ENCODE data around the gene EXOC6B. TPM values are rescaled to one million over a fixed set of nuclear protein-coding genes. Genes with fewer than 3 reads are reported as not detected.

Gene EXOC6B
- total RNA-seq, 1 experiment from 2014 or later: 11.7 TPM

DNA sequence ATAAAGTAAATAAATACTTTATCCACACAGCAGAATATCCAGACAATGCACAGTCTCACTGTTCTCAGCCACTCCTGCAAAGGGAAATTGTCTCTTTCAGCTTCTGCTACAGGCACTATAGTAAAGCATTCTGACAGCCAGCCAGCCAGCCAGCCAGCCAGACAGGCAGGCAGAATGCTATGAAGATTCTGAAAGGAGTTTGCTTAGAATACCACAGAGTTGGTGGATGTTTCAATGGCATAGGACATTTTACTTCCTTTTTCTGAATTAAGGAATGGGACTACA, 562.1 kb downstream of the EXOC6B start:
- peak; percentile 9 for DNase-seq
- no peaks in the 10 kb centered on the region for H3K9me3 ChIP-seq
- no peak overlapping the region for H3K4me3 ChIP-seq
- H3K36me3 ChIP-seq: no peaks in the 10 kb centered on the region
- H3K27me3 ChIP-seq: no peaks in the 10 kb centered on the region

DNA sequence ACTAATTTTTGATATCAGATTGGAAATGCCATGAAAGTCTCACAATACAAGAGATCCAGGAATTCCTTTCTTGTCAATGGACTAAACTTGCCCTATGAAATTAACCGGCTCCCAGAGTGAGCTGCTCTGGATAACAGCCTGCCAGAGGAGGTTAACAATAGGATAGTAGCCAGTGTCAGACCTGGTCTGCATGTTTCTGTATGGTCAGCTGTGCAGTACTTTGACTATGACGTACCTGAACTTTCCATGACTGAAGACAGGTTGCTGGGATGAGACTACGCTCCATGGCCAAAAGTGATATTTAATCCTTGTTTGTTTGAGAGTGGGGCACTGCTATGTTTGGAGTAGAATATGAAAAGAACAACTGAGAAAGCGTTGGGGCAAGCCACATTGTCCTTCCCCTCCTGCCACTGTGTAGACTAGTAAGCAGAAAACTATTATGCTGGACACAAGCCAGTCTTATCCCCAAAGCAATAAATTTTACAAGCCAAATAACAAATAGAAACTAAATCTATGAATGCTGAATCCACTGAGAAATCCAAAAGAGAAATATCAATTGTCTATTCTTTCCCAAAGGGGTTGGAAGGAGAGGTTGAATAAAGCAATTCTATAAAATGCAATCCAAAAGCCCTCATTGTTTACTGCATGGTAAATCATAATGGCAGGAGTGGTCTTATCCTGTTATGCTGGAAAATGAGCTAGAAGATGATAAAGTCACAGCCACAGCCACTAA, 562.6 kb downstream of the EXOC6B start:
- no peaks in the 10 kb centered on the region for H3K27me3 ChIP-seq
- DNase-seq: no peak
- H3K9me3 ChIP-seq: no peaks in the 10 kb centered on the region
- H3K4me3 ChIP-seq: no peak overlapping the region
- H3K36me3 ChIP-seq: no peaks in the 10 kb centered on the region

DNA sequence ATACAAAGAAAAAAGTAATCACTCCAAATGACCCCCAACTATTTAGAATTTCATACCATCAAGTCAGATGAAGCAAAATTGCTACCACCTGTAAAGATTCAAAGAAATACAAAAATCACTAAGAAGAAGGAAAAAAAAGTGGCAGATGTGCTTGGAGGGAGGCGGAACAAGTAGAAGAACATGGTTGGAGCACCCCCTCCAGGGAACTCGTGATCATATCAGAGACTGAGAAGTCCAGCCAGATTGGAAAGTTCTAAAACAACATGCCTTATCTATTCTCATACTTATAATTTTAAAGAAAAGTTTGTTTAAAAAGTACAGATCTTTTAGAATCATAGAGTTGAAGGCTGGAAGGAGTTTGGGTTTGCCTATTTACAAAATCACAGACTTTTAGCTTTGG, 564.8 kb downstream of the EXOC6B start:
- Histone ChIP-seq H3K9me3 (no peaks in the 10 kb centered on the region), H3K36me3 (no peaks in the 10 kb centered on the region), H3K4me3 (no peak overlapping the region), H3K27me3 (no peaks in the 10 kb centered on the region)
- DNase-seq: no peak

DNA sequence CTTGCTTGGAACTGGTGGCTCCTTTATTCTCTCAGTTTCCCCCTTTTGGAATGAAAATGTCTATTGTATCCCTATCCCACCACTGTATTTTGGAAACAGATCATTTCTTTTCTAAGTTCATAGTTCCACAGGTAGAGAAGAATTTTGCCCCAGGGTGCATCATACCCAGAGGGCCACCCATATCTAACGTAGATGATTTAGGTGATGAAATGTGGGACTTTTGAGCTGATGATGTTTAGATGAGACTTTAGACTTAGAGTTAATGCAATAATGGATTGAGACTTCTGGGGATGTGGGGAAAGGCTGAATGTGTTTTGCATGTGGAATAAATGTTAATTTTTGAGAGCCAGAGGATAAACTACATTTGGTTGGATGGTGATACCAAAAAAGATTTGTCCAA, 570.3 kb downstream of the EXOC6B start:
- H3K27me3 ChIP-seq: no peaks in the 10 kb centered on the region
- no peaks in the 10 kb centered on the region for H3K36me3 ChIP-seq
- peaks cover 4% of the 10 kb centered on the region for H3K9me3 ChIP-seq
- no peak for DNase-seq
- no peak overlapping the region for H3K4me3 ChIP-seq

DNA sequence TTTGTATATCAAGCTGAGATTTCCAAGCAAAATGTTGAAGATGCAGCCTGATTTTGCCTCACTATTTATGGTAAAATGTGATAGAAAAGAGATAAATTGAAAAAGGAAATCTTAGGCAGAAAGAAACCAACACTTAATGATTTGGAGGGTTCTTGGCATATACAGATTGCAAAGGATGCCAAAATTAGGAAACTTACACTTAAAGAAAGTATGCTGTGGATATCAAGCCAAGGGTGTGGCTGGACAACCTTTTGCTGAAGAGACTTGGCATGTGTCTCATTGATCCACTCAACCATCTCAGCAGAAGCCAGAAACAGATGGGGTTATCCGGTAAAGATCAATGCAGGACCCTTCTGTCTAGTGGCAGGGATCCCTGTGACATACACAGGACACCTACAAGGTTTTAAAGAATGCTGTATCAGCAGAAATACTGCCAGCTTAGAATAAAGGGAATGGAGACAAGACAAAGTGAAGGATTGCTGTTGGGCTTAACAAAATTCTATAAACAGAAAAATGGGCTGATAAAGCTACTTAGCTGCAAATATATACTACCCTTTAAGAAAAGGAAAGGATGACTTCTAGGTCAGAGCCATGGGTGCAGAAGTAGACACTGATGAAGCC, 570.9 kb downstream of the EXOC6B start:
- no peak overlapping the region for H3K4me3 ChIP-seq
- peaks cover 4% of the 10 kb centered on the region for H3K9me3 ChIP-seq
- H3K36me3 ChIP-seq: no peaks in the 10 kb centered on the region
- peak; percentile 35 for DNase-seq
- no peaks in the 10 kb centered on the region for H3K27me3 ChIP-seq

DNA sequence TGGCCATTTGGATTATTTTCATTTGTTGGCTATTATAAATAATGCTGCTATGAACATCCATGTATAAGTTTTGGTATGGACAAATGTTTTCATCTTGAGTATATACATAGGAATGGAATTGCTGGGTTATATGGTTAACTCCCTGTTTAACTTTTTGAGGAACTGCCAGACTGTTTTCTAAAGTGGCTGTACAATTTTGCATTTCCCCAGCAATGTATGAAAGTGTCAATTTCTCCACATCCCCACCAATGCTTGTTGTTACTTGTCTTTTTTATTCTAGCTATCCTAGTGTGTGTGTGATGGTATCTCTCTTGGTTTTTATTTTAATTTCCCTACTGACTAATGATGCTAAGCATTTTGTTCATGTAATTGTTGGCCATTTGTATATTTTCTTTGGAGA, 587.5 kb downstream of the EXOC6B start:
- DNase-seq: no peak
- Histone ChIP-seq H3K4me3 (no peak overlapping the region), H3K9me3 (no peaks in the 10 kb centered on the region), H3K36me3 (no peaks in the 10 kb centered on the region), H3K27me3 (no peaks in the 10 kb centered on the region)

DNA sequence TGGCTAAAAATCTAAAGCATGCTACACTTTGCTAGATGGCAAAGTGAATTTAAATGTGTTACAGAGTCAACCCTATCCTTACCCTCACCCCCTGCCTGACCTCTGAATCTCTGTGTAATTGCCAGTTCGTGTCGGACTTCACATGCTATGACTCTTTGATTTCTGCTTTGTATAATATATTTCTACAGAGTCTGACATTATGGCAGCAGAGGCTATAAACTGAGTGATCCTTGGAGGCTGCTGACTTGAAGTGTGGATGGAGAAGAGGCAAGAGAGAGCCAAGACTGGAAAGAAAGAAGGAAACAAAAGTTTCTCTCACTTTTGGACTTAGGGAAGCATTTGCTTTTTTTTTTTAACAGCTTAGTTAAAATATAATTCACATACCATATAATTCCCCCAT, 588.3 kb downstream of the EXOC6B start:
- Histone ChIP-seq H3K27me3 (no peaks in the 10 kb centered on the region), H3K9me3 (no peaks in the 10 kb centered on the region), H3K4me3 (no peak overlapping the region), H3K36me3 (no peaks in the 10 kb centered on the region)
- DNase-seq: no peak

DNA sequence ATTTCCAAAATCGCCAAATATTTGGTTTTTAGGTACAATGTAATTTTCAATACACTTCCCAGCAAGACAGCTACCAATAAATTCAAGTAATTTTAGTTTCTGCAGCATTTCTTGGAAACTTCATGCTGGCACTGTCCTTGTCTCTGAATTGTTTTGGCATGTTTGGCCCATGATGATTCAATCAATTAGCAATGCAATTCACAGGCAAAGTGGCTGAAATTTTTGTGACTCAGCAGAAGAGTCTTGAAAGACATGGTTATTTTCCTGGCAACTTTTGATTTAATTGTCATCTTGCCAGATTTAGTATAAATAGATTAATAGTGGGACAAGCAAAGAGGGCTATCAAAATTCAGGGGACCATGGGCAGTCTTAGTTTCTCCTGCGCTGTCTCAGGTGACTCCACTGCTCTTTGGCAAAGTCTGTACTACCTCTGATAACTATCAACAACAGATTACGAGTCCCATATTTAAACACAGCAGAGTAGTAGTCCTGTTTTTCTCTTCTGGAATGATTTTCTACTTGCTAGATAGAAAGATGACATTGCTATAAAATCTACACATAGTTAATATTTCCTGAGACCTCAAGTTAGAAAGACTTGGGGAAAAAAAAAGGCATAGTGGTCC, 589.3 kb downstream of the EXOC6B start:
- H3K4me3 ChIP-seq: no peak overlapping the region
- no peaks in the 10 kb centered on the region for H3K36me3 ChIP-seq
- H3K27me3 ChIP-seq: no peaks in the 10 kb centered on the region
- H3K9me3 ChIP-seq: no peaks in the 10 kb centered on the region
- peak; percentile 42 for DNase-seq

DNA sequence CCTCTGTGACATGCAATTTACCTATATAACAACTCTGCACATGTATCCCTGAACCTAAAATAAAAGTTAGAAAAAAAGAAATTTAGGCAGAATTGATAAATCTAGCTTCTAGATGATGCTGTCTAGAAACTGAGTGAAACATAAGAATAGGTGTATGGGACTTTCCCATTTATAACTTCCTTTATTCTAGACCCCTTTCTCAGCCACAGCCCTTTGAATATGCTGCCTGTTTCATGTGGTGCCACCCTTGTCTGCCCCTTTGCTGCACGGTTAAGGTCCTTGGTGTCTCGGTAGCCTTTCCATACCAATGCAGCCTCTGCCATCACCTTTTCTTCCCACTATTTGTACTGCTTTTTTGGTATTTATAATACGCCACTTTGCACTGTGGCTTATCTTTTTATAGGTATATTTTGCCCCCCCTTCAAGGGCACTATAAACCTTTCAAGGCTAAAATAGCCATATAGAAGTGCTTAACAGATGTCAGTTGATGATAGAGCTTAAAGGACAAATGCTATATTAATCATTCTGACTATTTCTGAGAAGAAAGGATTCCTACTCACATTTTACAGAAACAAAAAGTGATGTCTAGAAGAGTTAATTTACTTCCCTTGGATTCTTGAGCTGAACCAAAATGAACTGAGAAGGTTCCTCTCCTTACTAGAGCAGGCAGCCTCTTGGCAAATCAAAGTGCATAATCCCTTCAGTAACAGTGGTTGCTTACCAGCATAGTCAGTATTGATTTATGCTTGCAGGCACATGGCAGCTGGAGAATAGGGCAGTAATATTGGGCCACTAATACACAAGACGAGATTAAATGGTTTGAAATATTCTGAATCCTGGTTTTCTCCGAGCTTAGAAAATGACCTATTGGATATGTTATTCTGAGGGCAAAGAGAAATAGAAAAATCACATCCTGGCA, 590.1 kb downstream of the EXOC6B start:
- no peak overlapping the region for H3K4me3 ChIP-seq
- no peaks in the 10 kb centered on the region for H3K27me3 ChIP-seq
- no peak for DNase-seq
- H3K36me3 ChIP-seq: no peaks in the 10 kb centered on the region
- H3K9me3 ChIP-seq: no peaks in the 10 kb centered on the region

DNA sequence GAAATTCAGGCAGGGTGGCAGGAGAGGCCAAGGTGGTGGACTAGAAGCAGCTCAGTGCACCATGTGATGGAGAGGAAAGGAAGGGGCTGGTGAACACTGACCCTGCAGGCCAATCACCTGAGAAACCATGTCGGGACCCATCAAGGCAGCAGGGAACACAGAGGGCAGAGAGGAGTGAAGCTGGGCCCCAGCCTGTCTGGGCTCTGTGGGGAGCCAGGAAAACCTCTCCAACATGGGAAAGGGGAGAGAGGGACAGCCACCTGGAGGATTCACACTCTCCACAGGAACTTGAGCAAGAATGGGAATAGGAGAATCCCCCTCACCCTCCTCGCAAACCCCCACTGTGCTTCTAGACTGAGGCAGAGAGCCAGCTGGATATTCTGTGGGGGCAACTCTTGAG, 592.6 kb downstream of the EXOC6B start:
- no peaks in the 10 kb centered on the region for H3K27me3 ChIP-seq
- no peaks in the 10 kb centered on the region for H3K9me3 ChIP-seq
- no peak for DNase-seq
- no peaks in the 10 kb centered on the region for H3K36me3 ChIP-seq
- no peak overlapping the region for H3K4me3 ChIP-seq

DNA sequence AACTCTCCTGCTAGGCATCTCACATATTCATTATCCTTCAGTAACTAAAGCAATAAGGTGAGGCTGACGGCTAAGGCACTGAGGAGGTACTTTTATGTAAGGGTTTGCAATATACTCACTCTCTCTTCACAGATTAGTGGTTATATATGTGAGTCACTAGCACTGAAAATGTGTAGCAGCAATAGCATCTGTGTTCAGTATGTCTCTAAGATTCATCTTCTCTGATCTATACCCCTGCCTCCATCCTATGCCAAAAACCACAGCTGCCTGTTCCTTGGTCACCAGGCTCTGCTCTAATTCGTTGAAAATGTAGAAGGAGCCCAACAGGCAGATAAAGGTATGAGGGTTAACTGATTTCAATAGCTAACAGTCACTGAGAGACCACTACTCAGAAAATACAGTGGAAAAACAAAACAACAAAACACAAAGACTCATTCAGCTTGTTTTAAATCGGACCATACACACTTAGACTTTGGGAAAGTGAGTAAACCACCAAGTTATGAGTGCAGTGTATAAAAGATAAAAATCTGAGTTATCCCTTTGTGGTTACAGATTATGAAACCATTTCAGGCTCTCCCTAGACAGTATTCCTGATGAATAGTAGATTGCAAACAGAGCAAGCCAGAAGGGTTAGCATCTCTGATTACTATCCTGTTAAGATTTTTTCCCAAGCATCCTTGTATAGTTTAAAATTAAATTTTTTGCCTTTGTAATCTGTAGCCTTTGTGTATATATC, 602.8 kb downstream of the EXOC6B start:
- Histone ChIP-seq H3K4me3 (no peak overlapping the region), H3K36me3 (no peaks in the 10 kb centered on the region), H3K9me3 (peaks cover 2% of the 10 kb centered on the region), H3K27me3 (no peaks in the 10 kb centered on the region)
- no peak for DNase-seq

DNA sequence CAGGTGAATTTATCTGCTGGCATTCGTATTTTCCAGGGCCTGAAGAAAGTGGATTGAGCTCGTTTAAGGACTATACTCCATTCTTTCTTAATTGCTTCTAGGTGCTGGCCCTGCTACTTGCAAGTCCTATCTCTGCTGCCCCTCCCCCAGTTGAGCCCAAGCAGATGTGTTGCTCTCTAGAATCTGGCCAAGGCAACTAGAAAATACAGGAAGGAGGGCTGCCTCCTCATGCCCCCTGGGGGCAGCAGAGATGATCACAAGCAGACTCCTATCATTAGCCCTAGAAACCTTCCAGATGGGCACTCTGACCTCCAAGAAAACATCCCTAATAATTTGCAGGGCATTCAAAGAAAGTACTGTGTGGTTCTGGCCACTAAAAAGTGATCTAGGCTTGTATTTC, 605.7 kb downstream of the EXOC6B start:
- no peaks in the 10 kb centered on the region for H3K27me3 ChIP-seq
- DNase-seq: peak; percentile 23
- no peaks in the 10 kb centered on the region for H3K9me3 ChIP-seq
- H3K4me3 ChIP-seq: no peak overlapping the region
- no peaks in the 10 kb centered on the region for H3K36me3 ChIP-seq

DNA sequence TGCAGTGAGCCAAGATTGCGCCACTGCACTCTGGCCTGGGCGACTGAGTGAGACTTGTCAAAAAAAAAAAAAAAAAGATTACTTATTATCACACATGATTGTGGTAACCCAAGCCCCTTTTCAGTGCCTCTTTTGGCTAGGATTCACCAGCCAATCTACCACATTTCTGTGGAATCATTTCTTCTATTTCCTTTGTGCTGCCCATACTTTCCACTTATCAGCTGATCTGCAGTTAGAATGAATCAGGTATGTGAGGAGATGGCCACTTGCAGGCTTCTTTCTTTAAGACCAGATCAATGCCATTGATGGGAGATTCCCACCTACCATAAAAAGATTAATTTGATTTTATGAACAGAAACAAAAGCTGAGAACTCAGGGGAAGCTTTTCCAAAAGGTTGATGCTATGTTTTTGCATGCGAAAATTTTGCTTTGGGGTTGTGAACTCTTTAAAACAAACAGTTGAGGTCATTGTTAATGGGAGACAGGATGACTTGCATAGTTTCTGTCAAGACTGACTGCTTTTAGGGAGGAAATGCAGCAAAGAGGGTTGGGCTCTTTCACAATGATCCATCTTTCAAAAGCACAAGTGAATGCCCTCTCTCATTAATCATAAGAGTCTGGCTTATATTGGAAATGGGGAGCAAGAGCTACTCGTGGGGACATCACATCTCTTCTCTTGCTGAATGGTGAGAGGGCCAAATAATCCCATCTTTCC, 611.2 kb downstream of the EXOC6B start:
- DNase-seq: no peak
- Histone ChIP-seq H3K27me3 (no peaks in the 10 kb centered on the region), H3K4me3 (no peak overlapping the region), H3K9me3 (no peaks in the 10 kb centered on the region), H3K36me3 (no peaks in the 10 kb centered on the region)

DNA sequence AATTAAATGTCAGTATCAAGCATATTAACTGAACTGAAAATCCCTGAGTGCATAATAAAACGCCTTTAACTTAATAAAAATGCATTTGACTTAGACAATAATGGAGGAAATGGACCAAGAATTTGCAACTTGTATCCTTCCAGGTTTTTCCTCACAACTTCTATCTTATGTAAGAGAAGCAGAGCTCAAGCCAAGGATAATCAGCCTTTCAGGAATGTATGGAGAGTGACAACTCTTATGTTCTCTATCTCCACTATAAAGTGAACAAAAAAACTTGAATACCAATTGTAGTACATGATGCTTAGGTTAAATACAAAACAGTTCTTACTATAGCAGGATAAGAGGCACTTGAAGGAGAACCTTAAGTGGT, 613.4 kb downstream of the EXOC6B start:
- no peak overlapping the region for H3K4me3 ChIP-seq
- no peaks in the 10 kb centered on the region for H3K36me3 ChIP-seq
- H3K9me3 ChIP-seq: no peaks in the 10 kb centered on the region
- no peaks in the 10 kb centered on the region for H3K27me3 ChIP-seq
- DNase-seq: no peak

DNA sequence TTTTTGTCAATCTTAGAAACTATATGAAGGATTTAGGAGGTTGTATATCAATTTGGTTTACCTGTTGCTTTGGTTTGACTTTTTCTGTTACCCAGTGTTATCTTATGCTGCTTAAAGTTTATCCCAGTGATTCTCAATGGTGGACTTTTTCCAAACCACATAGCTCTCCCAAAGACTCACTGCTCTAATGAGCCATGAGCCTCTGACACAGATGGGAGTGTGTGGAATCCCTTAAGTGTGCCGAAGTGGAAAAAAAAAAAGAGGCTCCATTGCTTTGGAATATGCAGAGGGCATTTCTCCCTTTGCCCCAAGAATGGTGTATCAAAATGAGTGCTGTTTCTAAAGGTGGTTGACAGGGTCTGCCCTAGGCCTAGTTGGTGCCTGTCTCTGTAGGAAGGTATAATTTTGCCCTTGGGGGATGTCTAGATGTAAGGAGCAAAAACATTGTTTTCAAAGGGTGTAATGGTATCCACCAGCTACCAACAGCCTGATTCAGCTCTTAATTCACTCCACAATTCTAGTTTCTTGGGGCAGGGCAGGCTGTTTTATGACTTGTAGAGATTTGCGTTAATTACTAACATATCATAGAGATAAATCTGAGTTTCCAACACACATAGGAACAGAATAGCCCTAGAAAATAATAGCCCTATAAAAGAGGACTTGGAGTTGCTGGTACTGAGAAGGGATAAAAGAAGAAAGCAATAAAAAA, 613.9 kb downstream of the EXOC6B start:
- Histone ChIP-seq H3K36me3 (no peaks in the 10 kb centered on the region), H3K27me3 (no peaks in the 10 kb centered on the region), H3K9me3 (no peaks in the 10 kb centered on the region), H3K4me3 (no peak overlapping the region)
- no peak for DNase-seq

DNA sequence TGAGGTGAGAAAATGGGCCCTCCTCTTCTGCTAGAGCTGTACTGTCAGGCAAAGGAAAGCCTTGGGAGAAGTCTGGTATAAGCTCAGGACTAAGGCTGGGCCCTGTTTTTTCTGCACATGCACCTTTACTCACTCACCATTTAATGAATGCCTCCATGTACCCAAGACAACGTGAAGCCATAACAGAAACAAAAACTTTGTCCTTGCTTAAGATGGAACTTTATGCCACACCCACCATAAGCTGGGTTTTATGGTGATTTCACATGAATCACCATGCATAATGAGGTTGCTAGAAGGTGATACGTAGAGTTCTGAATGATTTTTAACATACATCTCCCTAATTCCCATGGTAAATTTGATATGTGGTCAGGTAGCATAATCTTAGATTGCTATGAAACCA, 614.5 kb downstream of the EXOC6B start:
- Histone ChIP-seq H3K27me3 (no peaks in the 10 kb centered on the region), H3K36me3 (no peaks in the 10 kb centered on the region), H3K4me3 (no peak overlapping the region), H3K9me3 (no peaks in the 10 kb centered on the region)
- DNase-seq: no peak
